HepG2 (cell line): ENCODE data around the gene GRIP1. TPM values are rescaled to one million over a fixed set of nuclear protein-coding genes. Genes with fewer than 3 reads are reported as not detected.

Experiments
- ATAC-seq: fragments of 200-7000 bp; cut with Tn5 transposase; 3 replicates; pipeline ENCODE4 v1.9.1; 2020; ENCODE audit warnings: mild to moderate bottlenecking, moderate library complexity
- BruUV-seq: library from RNA; stranded (reverse); fragments of 400-500 nt; replicated peaks from 2 replicates; lab custom pipeline; 2021; lab: Mats Ljungman, UMichigan
- CTCF ChIA-PET: fragments of 300-600 bp; formaldehyde crosslinking; extraction: SDS; loops from one replicate; lab custom pipeline; 2021; ENCODE audit warnings: low total read pairs, inconsistent platforms, low intra/inter-chr PET ratio; lab: Yijun Ruan, JAX
- POLR2A ChIA-PET: fragments of 350-600 bp; sonication (Branson Sonifier 250); formaldehyde crosslinking; loops from one replicate; lab custom pipeline; 2020; ENCODE audit warnings: antibody characterized with exemption, inconsistent platforms; lab: Yijun Ruan, JAX
- DNase-seq: peaks from one replicate; pipeline ENCODE4 v3.0.0-alpha.2; 2015; ENCODE audit warnings: low spot score
- FAIRE-seq: peaks from 3 replicates; lab custom pipeline; 2011; peaks lifted over from hg19 to GRCh38; lab: Jason Lieb, UNC
- H2AFZ ChIP-seq: one replicate; pipeline ENCODE4 v1.6.1; 2011; ENCODE audit warnings: low read length, inconsistent platforms
- H3K27ac ChIP-seq: fragments of 300-600 bp; 3 replicates; pipeline ENCODE4 v1.8.0; 2011; ENCODE audit warnings: mixed run types, mild to moderate bottlenecking, mixed read lengths, low read length, inconsistent platforms; ENCODE audit not compliant: insufficient read depth; ENCODE audit errors: extremely low read length
- H3K27me3 ChIP-seq, 2 experiments: fragments of 200-600 bp in 1 of 2; 2 replicates in 1 of 2; 3 replicates in 1 of 2; pipeline versions ENCODE4 v1.6.0 to v1.8.0; 2011; ENCODE audit warnings: low read length in 2 of 2, mild to moderate bottlenecking in 2 of 2, moderate library complexity in 2 of 2, inconsistent platforms in 1 of 2; ENCODE audit not compliant: insufficient read depth in 2 of 2, control insufficient read depth in 1 of 2
- H3K36me3 ChIP-seq, 2 experiments: fragments of 200-600 bp in 1 of 2; replicated peaks in 1 of 2; 2 replicates in 1 of 2; 3 replicates in 1 of 2; pipeline versions ENCODE4 v1.5.1 to v1.8.0; 2011; ENCODE audit warnings: low read length in 2 of 2, inconsistent platforms in 1 of 2; ENCODE audit not compliant: insufficient read depth in 2 of 2, control insufficient read depth in 1 of 2
- H3K4me1 ChIP-seq: 2 replicates; pipeline ENCODE4 v1.5.1; 2012; ENCODE audit warnings: low read length, inconsistent platforms; ENCODE audit not compliant: insufficient read depth
- H3K4me2 ChIP-seq: 2 replicates; pipeline ENCODE4 v1.6.0; 2011; ENCODE audit warnings: low read depth, low read length, inconsistent platforms
- H3K4me3 ChIP-seq, 3 experiments: fragments of 200-600 bp in 1 of 3; sonication (generic), shearing (Covaris generic) in 1 of 3; replicated peaks in 1 of 3; 2 replicates each; pipeline ENCODE4 v1.5.1; 2011 to 2016; ENCODE audit warnings: low read length in 3 of 3, inconsistent platforms in 2 of 3, low read depth in 2 of 3, mild to moderate bottlenecking in 2 of 3, control low read depth in 1 of 3, mixed read lengths in 1 of 3; ENCODE audit not compliant: insufficient read depth in 1 of 3
- H3K79me2 ChIP-seq: one replicate; pipeline ENCODE4 v1.6.1; 2011; ENCODE audit warnings: low read length, inconsistent platforms; ENCODE audit not compliant: insufficient read depth
- H3K9ac ChIP-seq: 2 replicates; pipeline ENCODE4 v1.6.0; 2011; ENCODE audit warnings: mild to moderate bottlenecking, low read depth, low read length, inconsistent platforms; ENCODE audit not compliant: insufficient read depth
- H3K9me3 ChIP-seq: 2 replicates; pipeline ENCODE4 v1.5.1; 2012; ENCODE audit warnings: mild to moderate bottlenecking, low read length
- H4K20me1 ChIP-seq: 2 replicates; pipeline ENCODE4 v1.6.0; 2011; ENCODE audit warnings: inconsistent platforms, mild to moderate bottlenecking, low read length, moderate library complexity; ENCODE audit not compliant: insufficient read depth
- ATM ChIP-seq: fragments of 450-650 bp; IDR thresholded peaks from 2 replicates; pipeline ENCODE4 v1.7.1; 2017; ENCODE audit warnings: mild to moderate bottlenecking, borderline replicate concordance
- ELF4 ChIP-seq: sonication (generic); formaldehyde crosslinking; IDR thresholded peaks from 2 replicates; pipeline ENCODE4 v1.5.0; 2020; ENCODE audit warnings: missing genetic modification reagents, mild to moderate bottlenecking, moderate library complexity, borderline replicate concordance
- JUN ChIP-seq: sonication (generic); formaldehyde crosslinking; IDR thresholded peaks from 2 replicates; pipeline ENCODE4 v1.4.0; 2020; ENCODE audit warnings: mild to moderate bottlenecking, missing genetic modification reagents
- ZNF24 ChIP-seq: fragments of 450-650 bp; IDR thresholded peaks from 2 replicates; pipeline ENCODE4 v1.6.1; 2017; ENCODE audit warnings: antibody characterized with exemption, mild to moderate bottlenecking
- ZNF350 ChIP-seq: sonication (generic); formaldehyde crosslinking; IDR thresholded peaks from 2 replicates; pipeline ENCODE4 v1.4.0; 2020; ENCODE audit warnings: mild to moderate bottlenecking, low read depth, missing genetic modification reagents, borderline replicate concordance
- in situ Hi-C: cut with HindIII; loops from 2 replicates; pipeline ENCODE4 v1.10.0; 2017; ENCODE audit warnings: low pct_unique_long_range_greater_than_20kb; ENCODE audit not compliant: extremely low pct_ligation_motif_present
- intact Hi-C: fragments of 100-400 bp; cut with micrococcal nuclease; formaldehyde crosslinking; loops from one replicate; pipeline ENCODE4 v1.10.0; 2022; ENCODE audit not compliant: unreplicated experiment
- polyA plus RNA-seq, 8 experiments: library from polyadenylated mRNA; depleted of rRNA in 3 of 8; stranded (reverse) in 7 of 8; unstranded in 1 of 8; fragments of >200 nt; fragmentation: Illumina TruSeq in 4 of 8; extraction: Trizol in 4 of 8; gene quantifications; 2 replicates each; pipeline versions ENCODE4 v1.2.1 to v1.2.3, GENCODE V29; 2011 to 2016; ENCODE audit warnings: low read depth in 4 of 8, missing spikeins in 1 of 8, mixed read lengths in 1 of 8; ENCODE audit not compliant: insufficient read depth in 1 of 8
- total RNA-seq, 5 experiments: library from RNA; depleted of rRNA; stranded (reverse); fragments of >200 nt; fragmentation: Illumina TruSeq; extraction: Trizol; gene quantifications; 2 replicates each; pipeline ENCODE4 v1.2.3, GENCODE V29; 2016; ENCODE audit warnings: low read depth in 1 of 5
- TF ChIP-seq, protein P1 (sequence below): sonication (generic); formaldehyde crosslinking; IDR thresholded peaks from 2 replicates; pipeline ENCODE4 v1.5.1; 2020; ENCODE audit warnings: missing genetic modification reagents, mild to moderate bottlenecking, borderline replicate concordance
- TF ChIP-seq, protein P2 (sequence below): sonication (generic); formaldehyde crosslinking; IDR thresholded peaks from 2 replicates; pipeline ENCODE4 v1.4.0; 2020; ENCODE audit warnings: missing genetic modification reagents, borderline replicate concordance

Gene GRIP1
- total and polyA plus RNA-seq, 2 of the 13 experiments (the other 11 are each of a cell fraction or from before 2014, with no cell fraction given) = not detected

DNA sequence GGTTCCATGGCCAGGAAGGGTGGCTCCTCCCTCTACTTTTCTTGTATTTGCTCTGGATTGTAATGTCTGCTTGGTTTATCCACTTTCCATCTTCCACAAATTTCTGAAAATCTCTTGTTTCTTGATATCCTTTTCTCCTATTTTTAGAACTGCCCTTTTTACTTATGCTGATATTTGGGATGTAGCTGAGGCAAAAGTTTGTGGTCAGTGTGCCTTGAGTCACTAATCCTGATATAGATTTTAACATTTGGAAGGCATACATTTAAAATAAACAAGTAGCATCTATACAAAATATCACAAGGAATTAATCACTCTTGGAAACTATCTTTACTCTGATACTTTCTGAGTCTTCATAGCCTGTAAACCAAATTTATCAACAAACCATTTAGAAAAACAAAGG, 11.0 kb downstream of the GRIP1 start:
- Histone ChIP-seq H3K79me2 (no peaks in the 10 kb centered on the region), H4K20me1 (no peaks in the 10 kb centered on the region), H3K27ac (no peak overlapping the region), H3K9me3 (no peaks in the 10 kb centered on the region), H3K27me3 (no peaks in the 10 kb centered on the region), H3K4me1 (no peaks in the 10 kb centered on the region), H2AFZ (no peak overlapping the region), H3K9ac (no peak overlapping the region), H3K4me3 (no peak overlapping the region), H3K4me2 (no peak overlapping the region), H3K36me3 (no peaks in the 10 kb centered on the region)
- in situ Hi-C loops (no loop called here), intact Hi-C loops (no loop called here)
- BruUV-seq = no TSS peak
- FAIRE-seq = no peak
- no peak for ATAC-seq
- TF ChIP-seq, protein P1, sequence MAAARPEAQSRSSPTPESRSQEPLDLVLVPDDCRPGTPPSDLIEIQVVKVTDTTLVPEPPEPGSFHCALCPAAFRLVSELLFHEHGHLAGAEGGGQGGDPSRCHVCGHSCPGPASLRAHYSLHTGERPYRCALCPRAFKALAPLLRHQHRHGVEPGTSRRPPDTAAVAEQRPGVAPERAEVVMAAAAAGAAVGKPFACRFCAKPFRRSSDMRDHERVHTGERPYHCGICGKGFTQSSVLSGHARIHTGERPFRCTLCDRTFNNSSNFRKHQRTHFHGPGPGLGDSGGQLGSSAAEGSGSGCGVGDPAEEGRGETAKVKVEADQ (CRISPR knock-in tag) = no peak
- TF ChIP-seq JUN (CRISPR knock-in tag) = no peak
- TF ChIP-seq ATM = no peak
- TF ChIP-seq, protein P2, sequence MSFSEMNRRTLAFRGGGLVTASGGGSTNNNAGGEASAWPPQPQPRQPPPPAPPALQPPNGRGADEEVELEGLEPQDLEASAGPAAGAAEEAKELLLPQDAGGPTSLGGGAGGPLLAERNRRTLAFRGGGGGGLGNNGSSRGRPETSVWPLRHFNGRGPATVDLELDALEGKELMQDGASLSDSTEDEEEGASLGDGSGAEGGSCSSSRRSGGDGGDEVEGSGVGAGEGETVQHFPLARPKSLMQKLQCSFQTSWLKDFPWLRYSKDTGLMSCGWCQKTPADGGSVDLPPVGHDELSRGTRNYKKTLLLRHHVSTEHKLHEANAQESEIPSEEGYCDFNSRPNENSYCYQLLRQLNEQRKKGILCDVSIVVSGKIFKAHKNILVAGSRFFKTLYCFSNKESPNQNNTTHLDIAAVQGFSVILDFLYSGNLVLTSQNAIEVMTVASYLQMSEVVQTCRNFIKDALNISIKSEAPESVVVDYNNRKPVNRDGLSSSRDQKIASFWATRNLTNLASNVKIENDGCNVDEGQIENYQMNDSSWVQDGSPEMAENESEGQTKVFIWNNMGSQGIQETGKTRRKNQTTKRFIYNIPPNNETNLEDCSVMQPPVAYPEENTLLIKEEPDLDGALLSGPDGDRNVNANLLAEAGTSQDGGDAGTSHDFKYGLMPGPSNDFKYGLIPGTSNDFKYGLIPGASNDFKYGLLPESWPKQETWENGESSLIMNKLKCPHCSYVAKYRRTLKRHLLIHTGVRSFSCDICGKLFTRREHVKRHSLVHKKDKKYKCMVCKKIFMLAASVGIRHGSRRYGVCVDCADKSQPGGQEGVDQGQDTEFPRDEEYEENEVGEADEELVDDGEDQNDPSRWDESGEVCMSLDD (CRISPR knock-in tag) = no peak
- no peak for TF ChIP-seq ZNF24
- TF ChIP-seq ELF4 (CRISPR knock-in tag) = no peak
- TF ChIP-seq ZNF350 = no peak
- CTCF ChIA-PET = no interaction called here
- POLR2A ChIA-PET = no interaction called here
- no peak for DNase-seq
